GM18858 (cell line): ENCODE results near the gene C5orf22.
"Not testable (repeated sequence)": the region's sequence is repeated elsewhere in the genome, so short reads cannot be mapped to it uniquely, and the experiment has no call there.

Experiments used
- ATAC-seq: cut with Tn5 transposase; IDR thresholded peaks from one replicate; pipeline ENCODE4 v1.9.1; 2021; ENCODE audit not compliant: unreplicated experiment

The C5orf22 gene

DNA sequence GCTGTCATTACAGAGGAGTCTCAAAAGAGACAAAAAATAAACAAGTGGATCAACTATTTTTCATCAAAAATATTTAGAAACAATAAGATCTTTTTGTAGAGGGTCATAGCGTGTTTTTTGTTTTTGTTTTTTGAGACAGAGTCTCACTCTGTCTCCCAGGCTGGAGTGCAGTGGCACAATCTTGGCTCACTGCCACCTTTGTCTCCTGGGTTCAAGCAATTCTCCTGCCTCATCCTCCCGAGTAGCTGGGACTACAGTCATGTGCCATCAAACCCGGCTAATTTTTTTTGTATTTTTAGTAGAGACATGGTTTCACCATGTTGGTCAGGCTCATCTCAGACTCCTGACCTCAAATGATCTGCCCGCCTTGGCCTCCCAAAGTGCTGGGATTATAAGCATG lies 70.2 kb downstream of the C5orf22 start:
- not testable (repeated sequence) for ATAC-seq

- no peak for ATAC-seq
Measured at GRCh38 chr5:31604240-31604639, 72.1 kb downstream of the C5orf22 start.

DNA sequence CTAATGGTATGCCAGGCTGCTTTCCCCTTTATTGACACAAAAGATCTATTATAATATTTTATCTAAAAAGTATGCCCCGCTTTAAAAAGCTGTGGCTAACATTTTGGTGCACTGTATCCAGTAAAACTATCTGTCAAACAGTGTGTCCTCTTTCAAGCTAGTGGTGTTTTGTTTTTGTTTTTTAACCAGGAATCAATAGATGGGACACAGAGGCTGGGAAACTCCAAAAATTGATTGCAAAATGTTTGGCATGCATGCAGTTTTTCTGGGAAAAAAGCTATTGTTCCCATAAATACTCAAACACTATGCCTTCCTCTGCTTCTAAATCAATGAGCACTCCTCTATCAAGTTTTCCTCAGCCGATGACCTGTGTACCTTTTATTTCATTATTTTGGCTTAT lies 72.5 kb downstream of the C5orf22 start:
- no peak for ATAC-seq
